Astrocyte (in vitro differentiated cells and primary cell): ENCODE data around the gene ZNF582. TPM values are rescaled to one million over a fixed set of nuclear protein-coding genes. Genes with fewer than 3 reads are reported as not detected.
"Not testable (repeated sequence)": the region's sequence is repeated elsewhere in the genome, so short reads cannot be mapped to it uniquely, and the experiment has no call there.

Experiments used
- DNase-seq: peaks from one replicate; pipeline ENCODE4 v3.0.0-alpha.2; 2010; ENCODE audit warnings: low read depth
- FAIRE-seq: peaks from 2 replicates; lab custom pipeline; 2011; peaks lifted over from hg19 to GRCh38; lab: Jason Lieb, UNC
- H2AFZ ChIP-seq: 2 replicates; pipeline ENCODE4 v1.6.0; 2012; ENCODE audit warnings: low read depth, low read length, inconsistent platforms
- H3K27ac ChIP-seq: 2 replicates; pipeline ENCODE4 v1.5.1; 2011; ENCODE audit warnings: low read depth, low read length, inconsistent platforms
- H3K27me3 ChIP-seq: 2 replicates; pipeline ENCODE4 v1.6.0; 2011; ENCODE audit warnings: low read length, inconsistent platforms; ENCODE audit not compliant: insufficient read depth
- H3K36me3 ChIP-seq: 2 replicates; pipeline ENCODE4 v1.5.1; 2011; ENCODE audit warnings: low read length, inconsistent platforms; ENCODE audit not compliant: insufficient read depth
- H3K4me1 ChIP-seq: 2 replicates; pipeline ENCODE4 v1.5.1; 2011; ENCODE audit warnings: low read length, inconsistent platforms; ENCODE audit not compliant: insufficient read depth
- H3K4me2 ChIP-seq: 2 replicates; pipeline ENCODE4 v1.6.0; 2012; ENCODE audit warnings: low read length, inconsistent platforms
- H3K4me3 ChIP-seq: 2 replicates; pipeline ENCODE4 v1.5.1; 2011; ENCODE audit warnings: low read depth, mild to moderate bottlenecking, low read length, inconsistent platforms; ENCODE audit not compliant: insufficient read depth
- H3K79me2 ChIP-seq: 2 replicates; pipeline ENCODE4 v1.6.0; 2012; ENCODE audit warnings: mild to moderate bottlenecking, low read length, inconsistent platforms; ENCODE audit not compliant: insufficient read depth
- H3K9ac ChIP-seq: 2 replicates; pipeline ENCODE4 v1.6.0; 2012; ENCODE audit warnings: mild to moderate bottlenecking, low read length, inconsistent platforms
- H3K9me3 ChIP-seq: 2 replicates; pipeline ENCODE4 v1.5.1; 2012; ENCODE audit warnings: low read depth, mild to moderate bottlenecking, low read length, inconsistent platforms; ENCODE audit not compliant: insufficient read depth
- H4K20me1 ChIP-seq: 2 replicates; pipeline ENCODE4 v1.6.0; 2012; ENCODE audit warnings: low read length, inconsistent platforms; ENCODE audit not compliant: insufficient read depth
- H3K27ac Mint-ChIP-seq: one replicate; pipeline ENCODE4 v1.8.0; 2021; ENCODE audit warnings: mild to moderate bottlenecking, mixed read lengths; ENCODE audit not compliant: unreplicated experiment
- H3K27me3 Mint-ChIP-seq: one replicate; pipeline ENCODE4 v1.8.0; 2021; ENCODE audit warnings: low read depth, mixed read lengths; ENCODE audit not compliant: unreplicated experiment
- H3K36me3 Mint-ChIP-seq: one replicate; pipeline ENCODE4 v1.8.0; 2021; ENCODE audit warnings: low read depth, mixed read lengths; ENCODE audit not compliant: unreplicated experiment
- H3K4me1 Mint-ChIP-seq: one replicate; pipeline ENCODE4 v1.8.0; 2021; ENCODE audit warnings: low read depth, mixed read lengths; ENCODE audit not compliant: unreplicated experiment
- H3K4me3 Mint-ChIP-seq: one replicate; pipeline ENCODE4 v1.8.0; 2021; ENCODE audit warnings: mild to moderate bottlenecking, moderate library complexity, mixed read lengths; ENCODE audit not compliant: unreplicated experiment
- H3K9me3 Mint-ChIP-seq: one replicate; pipeline ENCODE4 v1.8.0; 2021; ENCODE audit warnings: mild to moderate bottlenecking, mixed read lengths; ENCODE audit not compliant: unreplicated experiment
- EZH2 ChIP-seq: IDR thresholded peaks from 2 replicates; pipeline ENCODE4 v1.6.1; 2012; ENCODE audit warnings: mild to moderate bottlenecking, low read length, inconsistent platforms; ENCODE audit not compliant: insufficient read depth
- total RNA-seq: library from RNA; stranded (reverse); gene quantifications from 2 replicates; pipeline ENCODE4 v1.2.1, GENCODE V29; 2021
- TF ChIP-seq, protein P1 (sequence below): IDR thresholded peaks from 2 replicates; pipeline ENCODE4 v1.5.1; 2011; ENCODE audit warnings: low read depth, mild to moderate bottlenecking, inconsistent platforms, low read length, moderate library complexity; ENCODE audit not compliant: insufficient read depth

Gene ZNF582
- total RNA-seq, 1 donor from 2014 or later, result 4.9 TPM

DNA sequence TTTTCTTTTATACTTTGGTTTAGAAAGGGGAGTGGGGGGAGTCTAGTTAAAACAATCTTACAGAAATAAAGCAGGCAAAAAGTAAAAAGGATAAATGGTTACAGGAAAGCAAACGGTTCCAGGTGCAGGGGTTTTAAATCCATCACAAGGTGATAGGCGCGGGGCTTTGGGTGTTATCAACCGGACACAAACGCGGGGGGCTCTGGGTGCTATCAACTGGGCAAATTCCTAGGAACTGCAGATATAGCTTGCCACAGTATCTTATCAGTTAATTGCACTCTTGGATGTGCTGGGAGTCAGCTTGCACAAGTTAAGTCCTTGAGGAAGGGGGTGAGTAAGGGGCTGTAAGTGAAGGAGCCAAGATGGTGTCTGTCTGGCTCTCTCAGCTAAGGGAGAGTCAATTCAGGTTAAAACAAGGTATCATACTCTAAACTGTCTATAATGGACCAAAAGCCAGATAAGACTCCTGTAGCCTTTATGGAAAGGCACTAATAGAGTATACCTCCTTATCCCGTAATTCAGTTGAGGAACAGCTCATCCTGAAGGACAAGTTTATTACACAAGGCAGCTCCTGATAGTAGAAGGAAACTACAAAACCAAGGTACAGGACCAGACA, 46.1 kb downstream of the ZNF582 start:
- H3K79me2 ChIP-seq, result no peaks in the 10 kb centered on the region
- no peaks in the 10 kb centered on the region for H4K20me1 ChIP-seq
- peaks cover 2% of the 10 kb centered on the region for H3K9me3 ChIP-seq
- no peak overlapping the region for H3K4me2 ChIP-seq
- H3K36me3 ChIP-seq, result no peaks in the 10 kb centered on the region
- H3K27ac ChIP-seq, result no peak overlapping the region
- Mint-ChIP-seq H3K36me3 (peaks cover 8% of the 10 kb centered on the region), H3K9me3 (peaks cover 9% of the 10 kb centered on the region), H3K27ac (no peak overlapping the region), H3K4me1 (no peaks in the 10 kb centered on the region), H3K4me3 (no peak overlapping the region), H3K27me3 (no peaks in the 10 kb centered on the region)
- DNase-seq, result no peak
- no peaks in the 10 kb centered on the region for H3K4me1 ChIP-seq
- no peak for FAIRE-seq
- TF ChIP-seq, protein P1, sequence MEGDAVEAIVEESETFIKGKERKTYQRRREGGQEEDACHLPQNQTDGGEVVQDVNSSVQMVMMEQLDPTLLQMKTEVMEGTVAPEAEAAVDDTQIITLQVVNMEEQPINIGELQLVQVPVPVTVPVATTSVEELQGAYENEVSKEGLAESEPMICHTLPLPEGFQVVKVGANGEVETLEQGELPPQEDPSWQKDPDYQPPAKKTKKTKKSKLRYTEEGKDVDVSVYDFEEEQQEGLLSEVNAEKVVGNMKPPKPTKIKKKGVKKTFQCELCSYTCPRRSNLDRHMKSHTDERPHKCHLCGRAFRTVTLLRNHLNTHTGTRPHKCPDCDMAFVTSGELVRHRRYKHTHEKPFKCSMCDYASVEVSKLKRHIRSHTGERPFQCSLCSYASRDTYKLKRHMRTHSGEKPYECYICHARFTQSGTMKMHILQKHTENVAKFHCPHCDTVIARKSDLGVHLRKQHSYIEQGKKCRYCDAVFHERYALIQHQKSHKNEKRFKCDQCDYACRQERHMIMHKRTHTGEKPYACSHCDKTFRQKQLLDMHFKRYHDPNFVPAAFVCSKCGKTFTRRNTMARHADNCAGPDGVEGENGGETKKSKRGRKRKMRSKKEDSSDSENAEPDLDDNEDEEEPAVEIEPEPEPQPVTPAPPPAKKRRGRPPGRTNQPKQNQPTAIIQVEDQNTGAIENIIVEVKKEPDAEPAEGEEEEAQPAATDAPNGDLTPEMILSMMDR, result no peak
- no peak for TF ChIP-seq EZH2
- H3K9ac ChIP-seq, result no peak overlapping the region
- no peak overlapping the region for H3K4me3 ChIP-seq
- H3K27me3 ChIP-seq, result no peaks in the 10 kb centered on the region
- no peak overlapping the region for H2AFZ ChIP-seq

DNA sequence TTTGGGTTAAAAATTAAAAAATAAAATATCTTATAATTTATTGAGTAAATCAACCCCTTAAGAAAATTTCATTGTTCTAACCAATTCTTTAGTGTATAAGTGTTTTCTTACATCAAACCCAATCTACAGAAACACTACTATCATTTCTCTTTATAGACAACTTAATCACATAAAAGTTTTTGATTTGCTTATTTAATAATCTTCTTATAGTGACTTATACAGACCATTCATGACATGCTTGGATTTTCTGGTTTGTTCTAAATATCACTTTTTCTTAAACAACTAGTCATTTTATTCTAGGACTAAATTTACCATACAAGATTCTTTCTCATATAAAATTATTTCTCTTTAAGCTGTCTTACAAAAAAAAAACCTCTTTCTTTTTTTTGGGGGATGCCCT, 51.4 kb downstream of the ZNF582 start:
- peaks cover 6% of the 10 kb centered on the region for H3K36me3 Mint-ChIP-seq
- peaks cover 11% of the 10 kb centered on the region for H3K9me3 Mint-ChIP-seq
- no peak for FAIRE-seq

DNA sequence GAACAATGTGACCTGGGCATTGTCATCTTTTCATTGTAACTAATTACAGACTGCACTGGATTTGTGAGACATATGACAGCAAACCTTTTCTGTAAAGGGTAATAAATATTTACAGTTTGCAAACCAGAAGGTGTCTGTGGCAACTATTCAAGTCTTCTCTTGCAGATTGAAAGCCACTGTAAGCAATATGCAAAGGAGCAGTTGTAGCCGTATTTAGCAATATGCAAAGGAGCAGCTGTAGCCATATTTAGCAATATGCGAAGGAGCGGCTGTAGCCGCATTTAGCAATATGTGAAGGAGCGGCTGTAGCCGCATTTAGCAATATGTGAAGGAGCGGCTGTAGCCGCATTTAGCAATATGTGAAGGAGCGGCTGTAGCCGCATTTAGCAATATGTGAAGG, 54.3 kb downstream of the ZNF582 start:
- FAIRE-seq, H3K4me1 Mint-ChIP-seq, H3K9ac ChIP-seq, H3K27me3 ChIP-seq, H3K4me3 ChIP-seq, H3K36me3 Mint-ChIP-seq, H3K27ac Mint-ChIP-seq, H3K27ac ChIP-seq, H3K27me3 Mint-ChIP-seq, H3K4me2 ChIP-seq, H2AFZ ChIP-seq, H3K4me3 Mint-ChIP-seq, H4K20me1 ChIP-seq, H3K36me3 ChIP-seq, DNase-seq, H3K79me2 ChIP-seq, H3K4me1 ChIP-seq: not testable (repeated sequence)
- H3K9me3 Mint-ChIP-seq, result peaks cover 17% of the 10 kb centered on the region
- peaks cover 14% of the 10 kb centered on the region for H3K9me3 ChIP-seq

More for the DNA sequence above, 51.4 kb downstream of the ZNF582 start:
- no peaks in the 10 kb centered on the region for H3K4me1 ChIP-seq
- H3K27ac Mint-ChIP-seq, result no peak overlapping the region
- no peak overlapping the region for H3K4me3 ChIP-seq
- TF ChIP-seq, protein P1, result no peak
- TF ChIP-seq EZH2, result no peak
- H3K9me3 ChIP-seq, result peaks cover 14% of the 10 kb centered on the region
- DNase-seq, result no peak
- H3K9ac ChIP-seq, result no peak overlapping the region
- H3K27me3 ChIP-seq, result no peaks in the 10 kb centered on the region
- H2AFZ ChIP-seq, result no peak overlapping the region
- H3K36me3 ChIP-seq, result no peaks in the 10 kb centered on the region
- H3K27ac ChIP-seq, result no peak overlapping the region
- H3K79me2 ChIP-seq, result no peaks in the 10 kb centered on the region
- no peak overlapping the region for H3K4me3 Mint-ChIP-seq
- H4K20me1 ChIP-seq, result no peaks in the 10 kb centered on the region
- H3K27me3 Mint-ChIP-seq, result no peaks in the 10 kb centered on the region
- no peaks in the 10 kb centered on the region for H3K4me1 Mint-ChIP-seq
- H3K4me2 ChIP-seq, result no peak overlapping the region

DNA sequence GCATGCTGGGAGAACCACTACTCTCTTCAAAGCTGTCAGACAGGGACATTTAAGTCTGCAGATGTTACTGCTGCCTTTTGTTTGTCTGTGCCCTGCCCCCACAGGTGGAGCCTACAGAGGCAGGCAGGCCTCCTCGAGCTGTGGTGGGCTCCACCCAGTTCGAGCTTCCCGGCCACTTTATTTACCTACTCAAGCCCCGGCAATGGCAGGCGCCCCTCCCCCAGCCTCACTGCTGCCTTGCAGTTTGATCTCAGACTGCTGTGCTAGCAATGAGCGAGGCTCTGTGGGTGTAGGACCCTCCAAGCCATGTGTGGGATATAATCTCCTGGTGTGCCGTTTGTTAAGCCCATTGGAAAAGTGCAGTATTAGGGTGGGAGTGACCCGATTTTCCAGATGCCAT, 56.3 kb downstream of the ZNF582 start:
- DNase-seq, H3K4me2 ChIP-seq, H3K4me3 ChIP-seq, FAIRE-seq, H2AFZ ChIP-seq, H3K4me3 Mint-ChIP-seq, H3K36me3 ChIP-seq, H3K4me1 ChIP-seq, H3K36me3 Mint-ChIP-seq, H3K79me2 ChIP-seq, H3K4me1 Mint-ChIP-seq, H3K27ac Mint-ChIP-seq, H3K27me3 ChIP-seq, H4K20me1 ChIP-seq, H3K27me3 Mint-ChIP-seq, H3K9ac ChIP-seq, H3K9me3 Mint-ChIP-seq, H3K27ac ChIP-seq: not testable (repeated sequence)
- H3K9me3 ChIP-seq, result peaks cover 11% of the 10 kb centered on the region

DNA sequence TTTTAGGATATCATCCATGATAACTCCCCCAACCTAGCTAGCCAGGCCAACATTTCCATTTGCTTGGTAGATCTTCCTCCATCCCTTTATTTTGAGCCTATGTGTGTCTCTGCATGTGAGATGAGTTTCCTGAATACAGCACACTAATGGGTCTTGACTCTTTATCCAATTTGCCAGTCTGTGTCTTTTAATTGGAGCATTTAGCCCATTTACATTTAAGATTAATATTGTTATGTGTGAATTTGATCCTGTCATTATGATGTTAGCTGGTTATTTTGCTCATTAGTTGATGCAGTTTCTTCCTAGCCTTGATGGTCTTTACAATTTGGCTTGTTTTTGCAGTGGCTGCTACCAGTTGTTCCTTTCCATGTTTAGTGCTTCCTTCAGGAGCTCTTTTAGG, 58.0 kb downstream of the ZNF582 start:
- H3K27ac ChIP-seq, H3K36me3 Mint-ChIP-seq, FAIRE-seq, H3K27ac Mint-ChIP-seq, H3K27me3 Mint-ChIP-seq, H3K79me2 ChIP-seq, H3K4me1 ChIP-seq, DNase-seq, H3K9me3 Mint-ChIP-seq, H3K4me3 Mint-ChIP-seq, H3K27me3 ChIP-seq, H2AFZ ChIP-seq, H3K9ac ChIP-seq, H3K4me3 ChIP-seq, H4K20me1 ChIP-seq, H3K4me1 Mint-ChIP-seq, H3K4me2 ChIP-seq, H3K36me3 ChIP-seq: not testable (repeated sequence)
- H3K9me3 ChIP-seq, result peaks cover 11% of the 10 kb centered on the region
